Activated naive CD4-positive, alpha-beta T cell treated with anti-CD3 and anti-CD28 coated beads, Interleukin-2, amount 50 U/mL, for 72 hours (primary cell): Measurements from ENCODE around the gene CABP2. TPM values are rescaled to one million over a fixed set of nuclear protein-coding genes. Genes with fewer than 3 reads are reported as not detected.
"Not testable (repeated sequence)": the region's sequence is repeated elsewhere in the genome, so short reads cannot be mapped to it uniquely, and the experiment has no call there.

ENCODE experiments used
- ATAC-seq, 2 donors: fragments of 150-1000 bp; cut with Tn5 transposase; 2 replicates each; pipeline ENCODE4 v1.10.0; 2021; ENCODE audit warnings: mild to moderate bottlenecking in 2 of 2, moderate library complexity in 2 of 2
- DNase-seq, 2 donors: peaks; one replicate each; pipeline ENCODE4 v3.0.0; 2021 to 2022; ENCODE audit warnings: low spot score in 2 of 2
- H3K27ac Mint-ChIP-seq, 2 donors: one replicate each; pipeline ENCODE4 v1.8.0; 2022; ENCODE audit warnings: mild to moderate bottlenecking in 2 of 2, mixed read lengths in 2 of 2
- H3K36me3 Mint-ChIP-seq, 2 donors: one replicate each; pipeline ENCODE4 v1.8.0; 2022; ENCODE audit warnings: mixed read lengths in 2 of 2
- H3K9me3 Mint-ChIP-seq, 2 donors: one replicate each; pipeline ENCODE4 v1.8.0; 2022; ENCODE audit warnings: mixed read lengths in 2 of 2
- total RNA-seq, 2 donors: library from RNA; stranded (reverse); gene quantifications; one replicate each; pipeline ENCODE4 v1.2.3, GENCODE V29; 2022

Gene CABP2
- total RNA-seq, 2 donors from 2014 or later: not detected

DNA sequence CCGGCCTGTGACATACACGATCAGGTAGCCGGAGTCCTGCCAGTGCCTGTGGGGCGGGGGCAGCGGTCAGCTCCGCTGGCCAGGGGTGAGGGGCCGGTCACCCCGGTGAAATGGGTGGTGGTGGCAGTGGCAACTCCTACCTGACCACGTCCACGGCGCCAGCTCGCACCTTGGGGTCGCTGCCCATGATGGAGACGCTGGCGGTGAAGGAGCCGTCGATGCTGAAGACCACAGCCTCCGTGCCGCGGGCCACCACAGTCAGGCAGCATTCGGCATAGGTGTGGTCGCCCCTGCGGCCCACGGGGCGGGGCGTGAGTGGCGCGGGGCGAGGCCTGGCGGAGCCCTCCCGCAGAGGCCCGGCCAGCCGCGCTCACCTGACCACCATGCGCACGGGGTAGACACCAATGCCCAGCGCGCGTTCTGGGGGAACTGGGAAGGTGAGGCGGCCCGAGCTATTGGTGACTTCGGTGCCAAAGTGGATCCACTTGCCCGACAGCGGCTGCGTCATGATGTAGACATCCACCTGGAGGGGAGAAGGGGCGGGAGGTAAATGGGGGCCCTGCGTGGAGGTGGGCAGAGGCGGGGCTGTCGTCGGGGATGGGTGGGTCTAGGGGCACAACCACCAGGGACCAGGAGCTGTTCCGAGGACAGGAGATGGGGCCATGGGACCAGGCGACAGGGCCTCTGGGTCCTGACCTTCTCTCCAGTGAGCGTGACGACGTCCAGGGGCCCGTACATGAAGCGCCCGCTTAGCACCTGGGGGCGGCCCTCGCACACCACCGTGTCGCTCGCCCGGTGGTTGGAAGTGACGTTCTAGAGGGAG, 29.5 kb downstream of the CABP2 start:
- Mint-ChIP-seq H3K36me3 (peaks cover 5 to 7% of the 10 kb centered on the region in 2 donors), H3K9me3 (no peaks in the 10 kb centered on the region), H3K27ac (no peak overlapping the region)
- ATAC-seq (no peak), DNase-seq (no peak)

DNA sequence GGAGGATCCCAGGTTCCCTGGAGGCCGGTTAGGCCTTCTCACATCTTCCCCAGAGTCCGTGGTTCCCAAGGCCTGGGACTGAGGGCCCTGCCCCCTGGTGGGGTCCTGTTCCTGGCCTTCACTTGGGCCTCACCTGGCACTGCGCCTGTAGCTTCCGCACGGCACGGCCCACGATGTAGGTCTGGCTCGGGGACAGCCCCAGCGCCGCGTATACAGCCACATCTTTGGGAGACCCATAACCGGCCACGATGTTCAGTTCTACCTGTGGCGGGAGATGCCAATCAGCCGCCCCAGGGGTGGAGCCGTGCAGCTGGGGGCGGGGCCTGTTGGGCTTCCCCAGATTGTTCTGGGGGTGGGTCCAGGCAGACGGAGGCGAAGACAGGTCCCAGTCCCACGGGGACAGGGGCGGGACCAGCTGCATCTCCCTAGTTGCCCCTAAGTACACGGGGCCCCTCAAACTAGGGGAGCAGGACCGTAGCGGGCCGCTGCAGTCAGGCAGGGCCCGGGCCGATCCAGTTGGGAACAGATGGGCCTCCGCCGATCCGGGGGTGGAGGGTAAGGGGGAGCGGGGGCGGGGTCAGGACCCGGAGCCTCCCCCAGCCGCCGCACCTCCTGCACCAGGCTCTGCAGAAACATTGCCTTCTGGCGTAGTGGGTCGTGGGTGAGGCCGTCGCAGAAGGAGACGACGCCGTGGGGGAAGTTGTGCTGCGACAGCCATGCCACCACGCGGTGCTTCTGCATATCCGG, 30.3 kb downstream of the CABP2 start:
- Mint-ChIP-seq H3K27ac (peak overlapping the region in 1 of 2 donors; percentile 75), H3K9me3 (no peaks in the 10 kb centered on the region), H3K36me3 (peaks cover 5 to 12% of the 10 kb centered on the region in 2 donors)
- DNase-seq (no peak), ATAC-seq (peak; percentile 14 to 15)

DNA sequence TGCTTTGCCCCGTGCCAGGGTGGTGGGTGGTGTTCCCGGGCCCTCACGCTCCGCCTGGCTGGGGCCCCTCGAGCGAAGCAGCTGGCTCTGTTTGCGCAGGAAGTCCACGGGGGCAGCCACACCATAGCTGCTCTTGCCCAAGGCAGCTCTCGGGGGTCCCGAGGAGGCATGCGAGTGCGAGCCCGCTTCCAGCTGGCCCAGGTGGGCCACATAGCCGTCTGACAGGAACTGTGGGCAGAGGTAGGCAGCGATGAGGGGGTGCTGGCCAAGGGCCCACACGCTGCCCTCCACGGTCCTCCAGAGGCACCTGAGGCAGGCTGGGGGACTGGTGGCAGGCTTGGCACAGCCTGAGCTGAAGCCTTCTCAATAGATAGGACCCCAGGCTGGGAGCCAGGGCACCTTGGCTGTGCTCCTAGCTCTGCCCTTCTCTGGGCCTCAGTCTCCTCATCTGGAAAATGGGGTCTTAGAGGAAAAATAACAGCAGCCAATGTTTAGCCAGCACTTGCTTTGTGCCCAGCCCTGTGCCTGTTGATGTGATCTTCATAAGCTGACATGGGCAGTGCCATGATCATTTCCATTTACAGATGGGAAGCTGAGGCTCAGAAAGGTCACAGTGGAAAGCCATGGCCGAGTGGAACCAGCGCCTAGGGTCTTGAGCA, 31.0 kb downstream of the CABP2 start:
- Mint-ChIP-seq H3K9me3 (peaks cover 0 to 4% of the 10 kb centered on the region in 2 donors), H3K27ac (peak overlapping the region in 1 of 2 donors; percentile 75), H3K36me3 (peaks cover 5 to 18% of the 10 kb centered on the region in 2 donors)
- no peak for ATAC-seq
- DNase-seq: no peak

DNA sequence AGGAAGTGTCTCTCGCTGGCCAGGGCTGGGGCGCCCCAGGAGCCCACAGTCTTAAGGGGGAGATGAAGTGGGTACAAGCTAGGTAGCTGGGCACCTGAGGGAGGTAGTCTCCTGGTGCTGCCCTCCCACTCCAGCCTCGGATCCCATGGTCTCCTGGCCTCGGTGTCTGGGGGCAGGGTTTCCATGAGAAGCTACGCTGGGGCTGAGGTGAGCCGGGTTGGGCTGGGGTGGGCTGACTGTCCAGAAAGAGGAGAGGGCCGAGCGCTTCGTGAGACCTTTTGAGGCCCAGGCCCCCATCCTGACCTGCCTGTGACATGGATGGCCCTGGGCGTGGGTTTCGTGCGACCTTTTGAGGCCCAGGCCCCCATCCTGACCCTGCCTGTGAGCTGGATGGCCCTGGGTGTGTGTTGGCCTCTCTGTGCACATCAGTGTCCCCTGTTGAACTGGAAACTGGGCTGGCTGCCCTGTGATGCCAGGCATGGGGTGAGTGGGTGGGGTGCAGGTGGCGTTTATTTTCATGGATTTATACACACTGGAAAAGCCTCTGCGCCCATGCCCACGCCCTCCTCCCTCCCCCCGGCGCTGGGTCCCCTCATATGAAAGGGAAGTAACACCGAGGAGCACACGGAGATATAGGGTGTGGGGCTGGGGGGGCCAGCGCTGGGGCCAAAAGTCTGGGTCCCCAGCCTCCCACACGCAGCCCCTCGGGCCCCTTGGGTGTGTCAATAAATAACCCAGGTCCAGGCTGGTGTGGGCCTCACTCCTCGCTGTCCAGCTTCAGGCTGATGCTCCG, 31.8 kb downstream of the CABP2 start:
- H3K27ac Mint-ChIP-seq: peak overlapping the region in 1 of 2 donors; percentile 89
- DNase-seq: peak in 1 of 2 donors; percentile 56
- H3K9me3 Mint-ChIP-seq: peaks cover 0 to 4% of the 10 kb centered on the region in 2 donors
- ATAC-seq: no peak
- H3K36me3 Mint-ChIP-seq: peaks cover 7 to 22% of the 10 kb centered on the region in 2 donors

DNA sequence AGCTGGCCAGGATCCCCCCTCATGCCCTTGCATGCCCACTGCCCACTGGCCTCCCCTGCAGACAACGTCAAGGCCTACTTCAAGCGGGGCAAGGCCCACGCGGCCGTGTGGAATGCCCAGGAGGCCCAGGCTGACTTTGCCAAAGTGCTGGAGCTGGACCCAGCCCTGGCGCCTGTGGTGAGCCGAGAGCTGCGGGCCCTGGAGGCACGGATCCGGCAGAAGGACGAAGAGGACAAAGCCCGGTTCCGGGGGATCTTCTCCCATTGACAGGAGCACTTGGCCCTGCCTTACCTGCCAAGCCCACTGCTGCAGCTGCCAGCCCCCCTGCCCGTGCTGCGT, 32.5 kb downstream of the CABP2 start:
- DNase-seq (no peak), ATAC-seq (no peak)
- peak overlapping the region; percentile 89 to 91 for H3K27ac Mint-ChIP-seq
- H3K36me3 Mint-ChIP-seq: peaks cover 13 to 29% of the 10 kb centered on the region in 2 donors
- H3K9me3 Mint-ChIP-seq: peaks cover 0 to 9% of the 10 kb centered on the region in 2 donors

DNA sequence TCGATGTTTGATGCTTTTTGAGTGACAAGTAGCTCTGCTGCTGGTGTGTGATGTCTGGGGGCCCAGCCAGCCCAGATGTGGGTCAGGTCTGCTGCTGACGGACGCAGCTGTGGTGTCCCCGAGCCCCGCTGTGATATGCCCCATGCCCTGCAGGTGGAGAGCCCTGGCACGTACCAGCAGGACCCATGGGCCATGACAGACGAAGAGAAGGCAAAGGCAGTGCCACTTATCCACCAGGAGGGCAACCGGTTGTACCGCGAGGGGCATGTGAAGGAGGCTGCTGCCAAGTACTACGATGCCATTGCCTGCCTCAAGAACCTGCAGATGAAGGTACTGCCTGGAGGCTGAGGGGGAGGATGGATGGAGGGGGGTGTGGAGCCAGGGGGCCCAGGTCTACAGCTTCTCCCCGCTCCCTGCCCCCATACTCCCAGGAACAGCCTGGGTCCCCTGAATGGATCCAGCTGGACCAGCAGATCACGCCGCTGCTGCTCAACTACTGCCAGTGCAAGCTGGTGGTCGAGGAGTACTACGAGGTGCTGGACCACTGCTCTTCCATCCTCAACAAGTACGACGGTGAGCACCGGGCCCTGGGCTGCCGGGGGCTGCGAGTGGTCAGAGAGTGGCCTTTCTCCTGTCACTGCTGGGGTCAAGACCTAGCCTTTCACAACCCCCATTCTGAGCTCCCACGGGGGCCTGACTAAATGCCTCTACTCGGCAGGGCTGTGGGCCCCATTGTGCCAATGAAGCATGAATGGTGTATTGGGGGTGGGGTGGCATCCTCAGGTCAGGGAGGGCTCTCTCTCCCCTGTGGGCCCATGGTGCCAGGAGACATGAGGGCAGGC, 33.1 kb downstream of the CABP2 start:
- H3K36me3 Mint-ChIP-seq: peaks cover 13 to 29% of the 10 kb centered on the region in 2 donors
- peak overlapping the region; percentile 91 to 96 for H3K27ac Mint-ChIP-seq
- ATAC-seq (no peak), DNase-seq (peak in 1 of 2 donors; percentile 55)
- peaks cover 0 to 9% of the 10 kb centered on the region in 2 donors for H3K9me3 Mint-ChIP-seq

DNA sequence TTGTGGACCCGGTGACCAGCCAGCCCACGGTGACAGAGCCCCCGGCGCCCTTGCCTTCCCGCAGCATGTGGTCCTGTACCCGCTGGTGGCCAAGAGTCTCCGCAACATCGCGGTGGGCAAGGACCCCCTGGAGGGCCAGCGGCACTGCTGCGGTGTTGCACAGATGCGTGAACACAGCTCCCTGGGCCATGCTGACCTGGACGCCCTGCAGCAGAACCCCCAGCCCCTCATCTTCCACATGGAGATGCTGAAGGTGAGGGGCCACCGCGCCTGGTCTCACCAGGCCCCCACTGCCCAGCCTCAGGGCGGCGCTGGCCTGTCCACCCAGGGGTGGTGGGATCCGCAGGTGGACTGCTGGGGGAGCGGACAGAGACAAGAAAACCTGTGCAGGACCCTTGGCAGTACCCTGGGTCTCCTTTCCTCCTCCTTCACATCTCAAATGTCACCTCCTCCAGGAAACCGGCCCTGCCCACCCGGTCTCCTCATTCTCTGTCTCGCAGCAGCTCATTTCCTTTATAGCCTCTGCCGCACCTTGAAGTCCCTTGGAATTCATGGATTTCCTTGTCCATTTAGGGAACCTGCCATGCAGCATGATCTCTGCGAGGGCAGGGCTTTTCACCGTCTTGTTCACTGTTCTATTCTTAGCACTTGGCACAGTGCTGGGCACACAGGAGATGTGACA, 33.9 kb downstream of the CABP2 start:
- DNase-seq (no peak), ATAC-seq (no peak)
- Mint-ChIP-seq H3K36me3 (peaks cover 19 to 34% of the 10 kb centered on the region in 2 donors), H3K9me3 (peaks cover 0 to 9% of the 10 kb centered on the region in 2 donors), H3K27ac (peak overlapping the region; percentile 91 to 96)

DNA sequence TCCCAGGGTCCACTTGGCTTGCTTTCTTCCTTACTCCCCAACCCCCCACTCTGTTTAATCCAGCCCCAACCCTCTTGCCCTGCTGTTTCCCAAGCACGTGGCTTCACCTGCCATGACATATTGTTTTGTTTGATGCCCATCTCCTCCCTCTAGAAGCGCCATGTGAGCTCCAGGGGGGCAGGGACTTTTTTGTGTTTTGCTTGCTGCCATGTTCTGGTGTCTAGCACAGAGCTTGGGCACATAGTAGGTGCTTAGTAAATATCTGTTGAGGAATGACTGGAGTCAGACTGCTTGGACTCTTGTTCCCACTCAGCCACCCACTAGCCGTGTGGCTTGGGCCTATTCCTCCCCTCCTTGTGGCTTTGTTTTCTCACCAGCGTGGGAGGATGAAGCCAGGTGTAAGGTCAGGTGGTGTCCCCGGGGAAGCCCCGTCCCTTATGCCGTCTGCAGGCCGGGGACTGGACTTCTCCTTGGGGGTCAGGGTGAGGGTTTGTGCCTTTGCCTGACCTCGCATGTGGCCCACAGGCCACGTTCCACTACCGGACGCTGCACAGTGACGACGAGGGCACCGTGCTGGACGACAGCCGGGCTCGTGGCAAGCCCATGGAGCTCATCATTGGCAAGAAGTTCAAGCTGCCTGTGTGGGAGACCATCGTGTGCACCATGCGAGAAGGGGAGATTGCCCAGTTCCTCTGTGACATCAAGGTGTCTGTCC, 36.6 kb downstream of the CABP2 start:
- DNase-seq (peak; percentile 60 to 87), ATAC-seq (peak; percentile 8 to 41)

DNA sequence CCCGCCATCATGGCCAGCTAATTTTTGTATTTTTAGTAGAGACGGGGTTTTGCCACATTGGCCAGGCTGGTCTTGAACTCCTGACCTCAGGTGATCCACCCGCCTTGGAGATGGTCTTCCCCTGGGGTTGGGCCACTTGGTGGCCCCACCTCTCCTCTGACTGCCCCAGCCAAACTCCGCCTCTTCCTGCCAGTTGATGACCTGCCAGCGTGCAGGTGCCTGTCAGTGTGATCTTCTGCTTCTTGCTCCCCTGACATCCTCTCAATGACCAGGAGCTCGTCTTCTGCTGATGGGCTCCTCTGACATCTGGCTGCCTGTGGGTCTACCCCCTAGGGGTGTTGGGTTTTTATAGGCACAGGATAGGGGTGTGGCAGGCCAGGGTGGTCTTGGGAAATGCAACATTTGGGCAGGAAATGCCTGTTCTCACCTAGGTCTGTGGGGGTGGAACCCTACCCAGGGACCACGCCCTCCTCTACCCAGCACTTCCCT, 37.3 kb downstream of the CABP2 start:
- H3K27ac Mint-ChIP-seq: peak overlapping the region; percentile 91 to 95
- peaks cover 38 to 46% of the 10 kb centered on the region in 2 donors for H3K36me3 Mint-ChIP-seq
- DNase-seq (peak; percentile 68 to 73), ATAC-seq (peak in 1 of 2 donors; percentile 13)
- not testable (repeated sequence) for H3K9me3 Mint-ChIP-seq

More for the DNA sequence above, 36.6 kb downstream of the CABP2 start:
- Mint-ChIP-seq H3K27ac (peak overlapping the region; percentile 91 to 95), H3K36me3 (peaks cover 38 to 46% of the 10 kb centered on the region in 2 donors), H3K9me3 (peaks cover 0 to 9% of the 10 kb centered on the region in 2 donors)

DNA sequence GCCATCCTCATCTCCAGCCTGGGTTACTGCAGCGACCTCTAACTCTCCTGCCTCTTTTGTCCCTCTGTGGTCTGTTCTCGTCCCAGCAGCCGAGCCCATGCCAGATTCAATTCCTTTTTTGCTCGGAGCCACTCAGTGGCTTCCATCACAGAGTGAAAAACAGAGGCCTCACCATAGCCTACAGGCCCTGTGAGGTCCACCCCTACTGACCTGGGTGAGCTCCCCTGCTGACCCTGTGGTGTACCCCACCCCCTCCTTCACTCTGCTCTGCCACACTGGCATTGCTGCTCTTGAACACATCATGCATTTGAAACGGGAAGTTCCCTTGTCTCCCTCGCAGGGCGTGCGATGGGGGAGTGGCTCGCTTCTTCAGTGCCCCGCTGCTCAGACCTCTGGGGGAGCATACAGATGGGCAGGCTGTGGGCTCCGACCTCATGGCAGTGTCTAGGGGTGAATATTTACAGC, 38.4 kb downstream of the CABP2 start:
- peaks cover 37 to 45% of the 10 kb centered on the region in 2 donors for H3K36me3 Mint-ChIP-seq
- DNase-seq (peak; percentile 69 to 75), ATAC-seq (peak; percentile 6 to 17)
- H3K9me3 Mint-ChIP-seq: peaks cover 0 to 9% of the 10 kb centered on the region in 2 donors
- peak overlapping the region; percentile 91 to 95 for H3K27ac Mint-ChIP-seq

DNA sequence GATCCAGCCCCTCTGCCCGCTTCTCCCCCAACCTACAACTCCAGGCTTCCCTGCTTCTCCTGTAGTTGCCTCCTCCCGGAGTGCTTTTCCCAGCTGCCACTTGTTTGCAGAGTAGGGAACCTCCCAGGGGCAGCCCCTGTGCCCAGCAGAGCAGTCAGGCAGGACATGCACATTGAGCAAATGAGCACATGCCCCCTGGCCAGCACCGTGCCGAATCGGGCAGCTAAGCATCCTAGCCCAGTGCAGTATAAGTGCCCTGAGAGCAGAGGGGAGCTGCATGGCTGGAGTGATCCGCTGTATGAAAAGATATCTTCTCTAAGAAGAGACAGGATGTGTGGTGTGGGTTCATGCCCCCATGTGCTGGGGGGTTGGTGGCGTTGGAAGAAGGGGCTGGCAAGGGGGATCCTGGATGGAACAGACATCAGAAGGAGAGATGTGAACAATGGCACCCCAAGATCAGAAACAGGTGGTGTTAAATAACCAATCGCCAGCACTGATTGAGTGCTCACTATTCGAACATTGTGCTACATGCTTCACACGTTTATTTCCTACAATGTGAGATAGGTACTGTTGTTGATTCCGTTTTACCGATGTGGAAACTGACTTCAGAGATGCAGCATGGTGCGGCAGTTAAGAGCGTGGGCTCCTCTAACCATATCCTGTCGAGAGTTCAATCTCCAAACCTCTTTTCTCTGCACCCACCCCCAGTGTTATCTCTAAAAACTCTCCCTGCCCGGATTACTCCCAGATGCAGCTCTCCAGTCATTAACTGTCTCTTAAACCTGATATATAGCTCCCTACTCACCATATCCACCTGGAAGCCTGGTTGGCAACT, 39.2 kb downstream of the CABP2 start:
- Mint-ChIP-seq H3K9me3 (peaks cover 0 to 9% of the 10 kb centered on the region in 2 donors), H3K36me3 (peaks cover 33 to 39% of the 10 kb centered on the region in 2 donors), H3K27ac (peak overlapping the region; percentile 91 to 95)
- DNase-seq: peak; percentile 43 to 66
- peak; percentile 7 to 23 for ATAC-seq

DNA sequence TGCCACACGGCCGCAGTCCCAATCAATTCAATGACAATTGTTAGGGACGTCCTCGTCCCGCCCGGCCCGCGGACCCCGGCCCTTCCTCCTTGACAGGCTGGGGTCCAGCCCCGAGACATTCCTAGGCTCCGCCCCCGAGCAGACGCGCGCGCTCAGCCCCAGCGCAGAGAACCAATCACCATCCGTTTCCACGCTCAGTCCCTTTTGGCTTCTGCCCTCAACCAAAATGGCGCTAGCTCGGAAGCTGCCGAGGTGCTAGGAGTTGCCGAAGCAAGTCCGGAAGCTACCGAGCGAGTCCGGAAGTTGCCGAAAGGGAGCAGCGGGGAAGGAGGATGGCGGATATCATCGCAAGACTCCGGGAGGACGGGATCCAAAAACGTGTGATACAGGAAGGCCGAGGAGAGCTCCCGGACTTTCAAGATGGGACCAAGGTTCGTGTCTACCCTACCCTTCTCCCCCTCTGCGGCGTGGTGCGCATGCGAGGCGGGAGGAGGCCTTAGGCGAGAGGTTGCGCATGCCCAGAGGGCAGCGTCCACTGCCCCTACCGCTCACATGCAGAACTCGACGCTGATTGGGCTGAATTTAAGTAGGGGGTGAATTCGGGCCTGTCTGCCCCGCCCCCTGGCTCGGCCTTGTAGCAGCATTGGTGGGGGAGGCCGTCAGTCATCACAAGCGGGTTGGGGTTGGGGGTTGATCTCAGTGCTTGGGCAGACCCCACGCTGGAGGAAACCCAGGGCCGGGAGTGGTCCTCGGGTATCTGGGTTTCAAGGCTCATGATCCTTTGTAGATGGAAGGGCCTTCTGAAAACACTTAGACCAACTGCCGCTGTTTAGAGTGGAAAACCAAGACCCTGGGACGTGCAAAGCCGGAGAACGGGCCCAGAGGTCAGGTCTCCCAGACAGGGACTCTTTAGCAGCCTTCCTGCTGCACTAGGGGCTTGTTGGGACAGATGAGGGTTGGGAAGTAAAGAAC, 40.1 kb downstream of the CABP2 start, which contains the start of gene AIP:
TSS of gene AIP (plus strand) at position 200 of the 972 bp plus-strand sequence. CDS start at position 333, 133 bp downstream.
- Mint-ChIP-seq H3K27ac (peak within 1 kb of the TSS; percentile 91 to 95), H3K36me3 (peaks cover 33 to 34% of the 10 kb centered on the region in 2 donors), H3K9me3 (peaks cover 0 to 9% of the 10 kb centered on the region in 2 donors)
- ATAC-seq (peak; percentile 65 to 68), DNase-seq (peak; percentile 97 to 98)
